ENCODE data around the gene OR2H1.

DNA sequence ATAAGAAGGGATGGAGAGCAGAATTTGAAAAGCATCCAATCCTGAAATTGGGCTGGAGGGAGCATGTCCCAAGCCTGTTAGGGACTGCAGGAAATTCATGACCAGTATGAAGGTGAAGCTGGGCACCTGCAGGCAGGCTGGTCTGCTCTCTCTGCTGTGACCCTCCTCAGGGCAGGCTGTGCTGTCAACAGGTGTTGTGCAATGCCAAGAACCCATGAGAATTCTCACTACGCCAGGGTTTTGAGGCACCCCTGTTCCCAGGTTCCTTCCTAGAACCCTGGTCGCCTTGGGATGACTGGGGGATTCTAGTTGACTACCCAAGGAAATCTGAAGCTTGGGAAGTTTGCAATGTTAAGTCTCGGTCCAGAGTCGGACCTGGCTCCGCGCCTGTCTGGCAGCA, 44.2 kb downstream of the OR2H1 start:
- TF ChIP-seq EP300 (IDR thresholded peaks at IDR 0.05) (no peak), POLR2AphosphoS5 (IDR thresholded peaks at IDR 0.05) (no peak)
- TF ChIP-seq, protein P1, sequence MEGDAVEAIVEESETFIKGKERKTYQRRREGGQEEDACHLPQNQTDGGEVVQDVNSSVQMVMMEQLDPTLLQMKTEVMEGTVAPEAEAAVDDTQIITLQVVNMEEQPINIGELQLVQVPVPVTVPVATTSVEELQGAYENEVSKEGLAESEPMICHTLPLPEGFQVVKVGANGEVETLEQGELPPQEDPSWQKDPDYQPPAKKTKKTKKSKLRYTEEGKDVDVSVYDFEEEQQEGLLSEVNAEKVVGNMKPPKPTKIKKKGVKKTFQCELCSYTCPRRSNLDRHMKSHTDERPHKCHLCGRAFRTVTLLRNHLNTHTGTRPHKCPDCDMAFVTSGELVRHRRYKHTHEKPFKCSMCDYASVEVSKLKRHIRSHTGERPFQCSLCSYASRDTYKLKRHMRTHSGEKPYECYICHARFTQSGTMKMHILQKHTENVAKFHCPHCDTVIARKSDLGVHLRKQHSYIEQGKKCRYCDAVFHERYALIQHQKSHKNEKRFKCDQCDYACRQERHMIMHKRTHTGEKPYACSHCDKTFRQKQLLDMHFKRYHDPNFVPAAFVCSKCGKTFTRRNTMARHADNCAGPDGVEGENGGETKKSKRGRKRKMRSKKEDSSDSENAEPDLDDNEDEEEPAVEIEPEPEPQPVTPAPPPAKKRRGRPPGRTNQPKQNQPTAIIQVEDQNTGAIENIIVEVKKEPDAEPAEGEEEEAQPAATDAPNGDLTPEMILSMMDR (IDR thresholded peaks at IDR 0.05): no peak
